Inflammatory macrophage treated with lipopolysaccharide for 1 hour (primary cell): ENCODE results near the gene TP53RK.
"Not testable (repeated sequence)": the region's sequence is repeated elsewhere in the genome, so short reads cannot be mapped to it uniquely, and the experiment has no call there.

Source experiments
- DNase-seq, 2 donors: peaks; one replicate each; pipeline ENCODE4 v3.0.0-alpha.2; 2020 to 2022

The TP53RK gene

GRCh38 chr20:46682063-46682821 lies 7.0 kb downstream of the TP53RK start:
- no peak for DNase-seq

GRCh38 chr20:46681032-46681854 lies 8.0 kb downstream of the TP53RK start:
- DNase-seq: peak; percentile 41 to 92

- no peak for DNase-seq
Measured at GRCh38 chr20:46680684-46681031, 8.6 kb downstream of the TP53RK start.

- DNase-seq: no peak
Measured at GRCh38 chr20:46678516-46678915, 10.7 kb downstream of the TP53RK start.

- DNase-seq: no peak
Measured at GRCh38 chr20:46677608-46678007, 11.6 kb downstream of the TP53RK start.

GRCh38 chr20:46676649-46677316 lies 12.5 kb downstream of the TP53RK start:
- not testable (repeated sequence) for DNase-seq

- DNase-seq: no peak
Measured at GRCh38 chr20:46674253-46675083, 14.8 kb downstream of the TP53RK start.

- no peak for DNase-seq
Measured at GRCh38 chr20:46673394-46674252, 15.6 kb downstream of the TP53RK start.

- DNase-seq: no peak
Measured at GRCh38 chr20:46672543-46673148, 16.6 kb downstream of the TP53RK start.

GRCh38 chr20:46671866-46672542 lies 17.2 kb downstream of the TP53RK start:
- no peak for DNase-seq

- no peak for DNase-seq
Measured at GRCh38 chr20:46670585-46671584, 18.4 kb downstream of the TP53RK start.

GRCh38 chr20:46670228-46670584 lies 19.0 kb downstream of the TP53RK start:
- DNase-seq: no peak

GRCh38 chr20:46666818-46667515 lies 22.3 kb downstream of the TP53RK start:
- DNase-seq: no peak

- no peak for DNase-seq
Measured at GRCh38 chr20:46666306-46666705, 22.9 kb downstream of the TP53RK start.

GRCh38 chr20:46665602-46666001 lies 23.6 kb downstream of the TP53RK start:
- no peak for DNase-seq

GRCh38 chr20:46663531-46663930 lies 25.7 kb downstream of the TP53RK start:
- DNase-seq: no peak

GRCh38 chr20:46661659-46662058 lies 27.6 kb downstream of the TP53RK start:
- no peak for DNase-seq

- DNase-seq: no peak
Measured at GRCh38 chr20:46660487-46660886, 28.8 kb downstream of the TP53RK start.

GRCh38 chr20:46657618-46658017 lies 31.6 kb downstream of the TP53RK start:
- no peak for DNase-seq
